H1 (cell line): ENCODE results near the gene RBBP8. TPM values are rescaled to one million over a fixed set of nuclear protein-coding genes. Genes with fewer than 3 reads are reported as not detected.
"Not testable (repeated sequence)": the region's sequence is repeated elsewhere in the genome, so short reads cannot be mapped to it uniquely, and the experiment has no call there.

Experiments
- CTCF ChIA-PET: fragments of 300-600 bp; sonication (Branson Sonifier 250); formaldehyde crosslinking; loops from one replicate; lab custom pipeline; 2021; ENCODE audit not compliant: partially characterized antibody; lab: Charles Lee
- POLR2A ChIA-PET: fragments of 300-600 bp; sonication (Branson Sonifier 250); formaldehyde crosslinking; loops from one replicate; lab custom pipeline; 2021; ENCODE audit warnings: inconsistent platforms; ENCODE audit not compliant: partially characterized antibody; lab: Charles Lee
- DNase-seq, 2 experiments: peaks; one replicate each; pipeline versions ENCODE4 v3.0.0 to v3.0.0-alpha.2; 2010 to 2022; ENCODE audit warnings: low spot score in 2 of 2, low read depth in 1 of 2, mixed read lengths in 1 of 2
- FAIRE-seq: peaks from 2 replicates; lab custom pipeline; 2011; peaks lifted over from hg19 to GRCh38; lab: Jason Lieb, UNC
- H2AFZ ChIP-seq: 2 replicates; pipeline ENCODE4 v1.8.1; 2012; ENCODE audit warnings: low read length, inconsistent platforms
- H2AK5ac ChIP-seq: 2 replicates; pipeline ENCODE4 v1.6.1; 2013; ENCODE audit warnings: low read depth, low read length
- H2BK120ac ChIP-seq: replicated peaks from 2 replicates; pipeline ENCODE3; 2013; ENCODE audit warnings: low read depth, low read length, inconsistent platforms
- H2BK12ac ChIP-seq: 2 replicates; pipeline ENCODE4 v1.6.1; 2013; ENCODE audit warnings: low read depth, low read length
- H2BK15ac ChIP-seq: 2 replicates; pipeline ENCODE4 v1.6.1; 2013; ENCODE audit warnings: low read length
- H2BK20ac ChIP-seq: 2 replicates; pipeline ENCODE4 v1.6.1; 2013; ENCODE audit warnings: low read length
- H2BK5ac ChIP-seq: 2 replicates; pipeline ENCODE4 v1.6.1; 2013; ENCODE audit warnings: low read depth, low read length
- H3K14ac ChIP-seq: 2 replicates; pipeline ENCODE4 v1.6.1; 2013; ENCODE audit warnings: inconsistent platforms; ENCODE audit not compliant: insufficient read length
- H3K18ac ChIP-seq: 2 replicates; pipeline ENCODE4 v1.6.1; 2013; ENCODE audit warnings: low read length; ENCODE audit errors: extremely low read depth
- H3K23ac ChIP-seq: 2 replicates; pipeline ENCODE4 v1.6.1; 2013; ENCODE audit warnings: inconsistent platforms; ENCODE audit not compliant: insufficient read length
- H3K23me2 ChIP-seq: 2 replicates; pipeline ENCODE4 v1.6.1; 2013; ENCODE audit warnings: low read depth, low read length
- H3K27ac ChIP-seq: 2 replicates; pipeline ENCODE4 v1.6.1; 2011; ENCODE audit warnings: low read depth, low read length, inconsistent platforms
- H3K27me3 ChIP-seq, 4 experiments: replicated peaks in 1 of 4; 1 replicate in 1 of 4; 2 replicates in 3 of 4; pipeline versions ENCODE4 v1.6.1 to v1.8.1; 2011 to 2013; ENCODE audit warnings: low read length in 3 of 4, mild to moderate bottlenecking in 3 of 4, inconsistent platforms in 2 of 4, mixed read lengths in 2 of 4, moderate library complexity in 1 of 4; ENCODE audit not compliant: control insufficient read depth in 3 of 4, insufficient read depth in 3 of 4; ENCODE audit errors: extremely low read depth in 1 of 4
- H3K36me3 ChIP-seq, 4 experiments: 2 replicates each; pipeline versions ENCODE4 v1.6.1 to v1.8.1; 2011 to 2013; ENCODE audit warnings: mild to moderate bottlenecking in 4 of 4, low read length in 3 of 4, moderate library complexity in 2 of 4, control low read depth in 1 of 4, inconsistent platforms in 1 of 4; ENCODE audit not compliant: insufficient read depth in 4 of 4, control insufficient read depth in 2 of 4
- H3K4ac ChIP-seq: replicated peaks from 2 replicates; pipeline ENCODE3; 2013; ENCODE audit warnings: low read length, low read depth, mixed read lengths, inconsistent platforms; ENCODE audit not compliant: insufficient read length
- H3K4me1 ChIP-seq, 4 experiments: replicated peaks in 1 of 4; 1 replicate in 1 of 4; 2 replicates in 3 of 4; pipeline versions ENCODE4 v1.6.1 to v1.8.1; 2011 to 2013; ENCODE audit warnings: low read length in 3 of 4, inconsistent platforms in 2 of 4, mixed read lengths in 1 of 4; ENCODE audit not compliant: insufficient read depth in 4 of 4, control insufficient read depth in 3 of 4
- H3K4me2 ChIP-seq, 2 experiments: 2 replicates each; pipeline versions ENCODE4 v1.6.1 to v1.8.1; 2011 to 2013; ENCODE audit warnings: low read depth in 2 of 2, low read length in 2 of 2, control low read depth in 1 of 2, inconsistent platforms in 1 of 2, mild to moderate bottlenecking in 1 of 2; ENCODE audit not compliant: insufficient read depth in 1 of 2
- H3K4me3 ChIP-seq, 4 experiments: fragments of 200-600, 300-600 bp in 1 of 4; sonication (generic), shearing (Covaris generic), sonication (Bioruptor Twin) in 1 of 4; 2 replicates each; pipeline versions ENCODE4 v1.5.1 to v1.8.1; 2011 to 2016; ENCODE audit warnings: low read length in 4 of 4, low read depth in 3 of 4, control low read depth in 2 of 4, inconsistent platforms in 2 of 4, mild to moderate bottlenecking in 2 of 4, mixed read lengths in 1 of 4, moderate library complexity in 1 of 4; ENCODE audit not compliant: insufficient read depth in 2 of 4; ENCODE audit errors: extremely low read depth in 1 of 4
- H3K56ac ChIP-seq: replicated peaks from 2 replicates; pipeline ENCODE3; 2013; ENCODE audit warnings: low read depth, mild to moderate bottlenecking, mixed read lengths, low read length, inconsistent platforms; ENCODE audit not compliant: insufficient read length
- H3K79me1 ChIP-seq: 2 replicates; pipeline ENCODE4 v1.6.1; 2013; ENCODE audit warnings: low read depth, low read length, control low read depth
- H3K79me2 ChIP-seq, 2 experiments: 2 replicates each; pipeline versions ENCODE4 v1.6.1 to v1.8.1; 2012 to 2013; ENCODE audit warnings: low read length in 2 of 2, mild to moderate bottlenecking in 2 of 2, inconsistent platforms in 1 of 2; ENCODE audit not compliant: insufficient read depth in 2 of 2, control insufficient read depth in 1 of 2
- H3K9ac ChIP-seq, 4 experiments: replicated peaks in 1 of 4; 1 replicate in 1 of 4; 2 replicates in 3 of 4; pipeline versions ENCODE4 v1.6.1 to v1.8.1; 2011 to 2013; ENCODE audit warnings: low read depth in 3 of 4, low read length in 3 of 4, control low read depth in 2 of 4, mild to moderate bottlenecking in 2 of 4, moderate library complexity in 2 of 4, inconsistent platforms in 1 of 4; ENCODE audit errors: extremely low read depth in 1 of 4
- H3K9me3 ChIP-seq, 2 experiments: 2 replicates each; pipeline versions ENCODE4 v1.6.1 to v1.8.1; 2012 to 2013; ENCODE audit warnings: mild to moderate bottlenecking in 2 of 2, moderate library complexity in 2 of 2, control low read depth in 1 of 2, inconsistent platforms in 1 of 2, low read depth in 1 of 2, low read length in 1 of 2, mixed read lengths in 1 of 2; ENCODE audit not compliant: insufficient read depth in 2 of 2
- H4K20me1 ChIP-seq, 2 experiments: replicated peaks in 1 of 2; 2 replicates each; pipeline versions ENCODE3 to v1.8.1; 2011 to 2013; ENCODE audit warnings: inconsistent platforms in 2 of 2, low read length in 2 of 2, mild to moderate bottlenecking in 1 of 2; ENCODE audit not compliant: insufficient read depth in 2 of 2, control insufficient read depth in 1 of 2
- H4K5ac ChIP-seq: 2 replicates; pipeline ENCODE4 v1.6.1; 2013; ENCODE audit warnings: low read length, low read depth, mixed read lengths, inconsistent platforms; ENCODE audit not compliant: insufficient read length
- H4K8ac ChIP-seq: 2 replicates; pipeline ENCODE4 v1.8.0; 2013; ENCODE audit warnings: mild to moderate bottlenecking, moderate library complexity, low read length, inconsistent platforms; ENCODE audit not compliant: insufficient read depth; ENCODE audit errors: extremely low read depth
- H4K91ac ChIP-seq: replicated peaks from 2 replicates; pipeline ENCODE3; 2013; ENCODE audit warnings: low read length, mixed read lengths, inconsistent platforms; ENCODE audit not compliant: insufficient read length
- CTBP2 ChIP-seq: IDR thresholded peaks from 2 replicates; pipeline ENCODE4 v1.7.0; 2011; ENCODE audit warnings: borderline replicate concordance, mild to moderate bottlenecking, moderate library complexity, mixed read lengths, low read length; ENCODE audit not compliant: insufficient read depth, insufficient read length
- PHF8 ChIP-seq: fragments of 200-600 bp; sonication (generic); conservative IDR thresholded peaks from 2 replicates; pipeline ENCODE4 v1.7.1; 2012; ENCODE audit warnings: low read depth, mild to moderate bottlenecking, inconsistent platforms, low read length, moderate library complexity
- SIN3A ChIP-seq, 2 experiments: IDR thresholded peaks in 1 of 2; conservative IDR thresholded peaks in 1 of 2; 2 replicates each; pipeline ENCODE4 v1.6.1; 2011 to 2012; ENCODE audit warnings: low read length in 2 of 2, improper control_type of control experiment in 1 of 2, low read depth in 1 of 2, mild to moderate bottlenecking in 1 of 2
- WGBS, 2 experiments: shearing (Covaris generic) in 1 of 2; methylation state at CpG; one replicate each; pipeline versions ENCODE4 v1.1.6 to v1.1.7; 2013 to 2015; ENCODE audit warnings: low lambda C conversion rate in 2 of 2, mixed read lengths in 2 of 2, inconsistent platforms in 1 of 2, low coverage in 1 of 2, missing lambda C conversion rate in 1 of 2; ENCODE audit not compliant: insufficient replicate concordance in 2 of 2, insufficient coverage in 1 of 2, insufficient read length in 1 of 2; ENCODE audit errors: extremely low coverage in 1 of 2, missing lambda C conversion rate in 1 of 2; 5-methylcytosine and 5-hydroxymethylcytosine counted together
- polyA plus RNA-seq, 7 experiments: library from polyadenylated mRNA; depleted of rRNA in 3 of 7; stranded (reverse) in 5 of 7; unstranded in 2 of 7; fragments of >200 nt in 5 of 7; fragments of 200-250 nt in 2 of 7; gene quantifications; 1 replicate in 5 of 7; 2 replicates in 1 of 7; 4 replicates in 1 of 7; pipeline versions ENCODE4 v1.2.1 to v1.2.3, GENCODE V29; 2011 to 2013; ENCODE audit warnings: missing spikeins in 2 of 7, mixed read lengths in 2 of 7
- total RNA-seq: library from RNA; stranded (reverse); fragmentation: NEBNext Ultra II Directional; extraction: Animal tissue kit (Norgen Biotek cat#: 25700); gene quantifications from 2 replicates; pipeline ENCODE4 v1.2.1, GENCODE V29; 2021

RBBP8 gene
- total and polyA plus RNA-seq, 2 of the 8 experiments (the other 6 are each of a cell fraction or from before 2014, with no cell fraction given), result 16.1 to 65.8 TPM

- TF ChIP-seq SIN3A (conservative IDR thresholded peaks at IDR 0.05 in 1 of 2, IDR thresholded peaks at IDR 0.05 in 1 of 2; ENCODE audit: low read depth in 1 of 2, low read length in 2 of 2) (no peak), CTBP2 (no peak), PHF8 (no peak)
- TF ChIP-seq, all 59 proteins: peak for 0
Observed at GRCh38 chr18:22952525-22952924, 19.4 kb downstream of the RBBP8 start (continued).

- H3K9me3 ChIP-seq, H3K23ac ChIP-seq, H3K79me1 ChIP-seq, H2BK15ac ChIP-seq, H4K5ac ChIP-seq, H3K27me3 ChIP-seq, H3K4ac ChIP-seq, FAIRE-seq, H2AFZ ChIP-seq, DNase-seq, H4K8ac ChIP-seq, H3K23me2 ChIP-seq, H3K4me1 ChIP-seq, H2BK20ac ChIP-seq, H2BK5ac ChIP-seq, H3K14ac ChIP-seq, H2AK5ac ChIP-seq, H3K56ac ChIP-seq, H3K9ac ChIP-seq, H2BK120ac ChIP-seq, H3K79me2 ChIP-seq, H4K20me1 ChIP-seq, H3K18ac ChIP-seq, H3K4me2 ChIP-seq, H4K91ac ChIP-seq, H2BK12ac ChIP-seq, H3K27ac ChIP-seq, H3K4me3 ChIP-seq, POLR2A ChIA-PET: not testable (repeated sequence)
- CTCF ChIA-PET, result interaction anchor here (0.9 to 1.0 kb wide), 2 partner anchors 24 to 28 kb away, joined by 3 read pairs; no protein-coding TSS in a partner anchor
- 91% methylated on average over 4 of the region's 4 CpGs; no CpG with 5 or more reads in 1 of the 2 experiments for WGBS, 2 experiments
- H3K36me3 ChIP-seq, result peaks cover 0 to 71% (median 19%) of the 10 kb centered on the region in 4 experiments; a peak in 6 of 8 replicates
Observed at GRCh38 chr18:22953982-22954381, 20.9 kb downstream of the RBBP8 start.
